Adrenal gland (tissue), 12 donors: ENCODE measurements around the gene ZBTB7C. TPM values are rescaled to one million over a fixed set of nuclear protein-coding genes. Genes with fewer than 3 reads are reported as not detected.

Source experiments
- DNase-seq, 7 donors: peaks; one replicate each; pipeline ENCODE4 v3.0.0-alpha.2; 2019 to 2020
- H3K27ac ChIP-seq, 5 donors: fragments of 200-600 bp; sonication (generic) in 4 of 5; 1 replicate in 3 of 5; 2 replicates in 2 of 5; pipeline versions ENCODE4 v1.5.1 to v1.8.0; 2016 to 2020; ENCODE audit warnings: mild to moderate bottlenecking in 1 of 5
- H3K27me3 ChIP-seq: fragments of 200-600 bp; 2 replicates; pipeline ENCODE4 v1.8.0; 2021
- H3K36me3 ChIP-seq, 2 donors: fragments of 200-600 bp; replicated peaks in 1 of 2; 1 replicate in 1 of 2; 2 replicates in 1 of 2; pipeline versions ENCODE4 v1.5.1 to v1.8.0; 2018 to 2022
- H3K4me1 ChIP-seq, 2 donors: fragments of 200-600 bp; replicated peaks in 1 of 2; 1 replicate in 1 of 2; 2 replicates in 1 of 2; pipeline versions ENCODE4 v1.5.1 to v1.8.0; 2018 to 2021
- H3K4me3 ChIP-seq, 4 donors: fragments of 200-600 bp; sonication (generic) in 3 of 4; one replicate each; pipeline ENCODE4 v1.5.1; 2016 to 2018
- H3K9me3 ChIP-seq, 3 donors: fragments of 200-600 bp; sonication (generic) in 1 of 3; replicated peaks in 1 of 3; 1 replicate in 2 of 3; 2 replicates in 1 of 3; pipeline versions ENCODE4 v1.5.1 to v1.8.0; 2016 to 2021
- POLR2A ChIP-seq, 2 donors: fragments of 450-650 bp; IDR thresholded peaks; one replicate each; pipeline ENCODE4 v1.6.1; 2017; ENCODE audit warnings: antibody characterized with exemption in 2 of 2, mild to moderate bottlenecking in 2 of 2, moderate library complexity in 1 of 2
- WGBS, 4 donors: extraction: QIAGEN DNeasy Blood & Tissue Kit in 2 of 4; methylation state at CpG; one replicate each; pipeline versions ENCODE4 v1.1.5 to v1.1.7; 2013 to 2017; 5-methylcytosine and 5-hydroxymethylcytosine counted together
- intact Hi-C, 2 donors: fragments of 100-400 bp; cut with DNase I; formaldehyde crosslinking; loops; one replicate each; pipeline versions ENCODE4 v1.14.1 to v1.15.0; 2022 to 2023
- polyA plus RNA-seq, 3 donors: library from polyadenylated mRNA; stranded (reverse); fragments of 200-250 nt in 2 of 3; fragments of 350-450 nt in 1 of 3; fragmentation: Illumina TruSeq in 1 of 3; extraction: RNeasy Lipid Tissue Mini Kit (QIAGEN cat#74804) in 1 of 3; gene quantifications; one replicate each; pipeline ENCODE4 v1.2.3, GENCODE V29; 2013 to 2014
- total RNA-seq, 9 donors: library from RNA; depleted of rRNA in 4 of 9; stranded (reverse); fragments of >200 nt in 4 of 9; fragments of 120-200 nt in 1 of 9; fragmentation: NEBNext Ultra II Directional in 1 of 9; extraction: Animal tissue kit (Norgen Biotek cat#: 25700) in 1 of 9; gene quantifications; one replicate each; pipeline versions ENCODE4 v1.1.0 to v1.2.4, GENCODE V29; 2013 to 2023
- TF ChIP-seq, protein P1 (sequence below), 6 experiments: fragments of 450-650 bp in 4 of 6; fragments of 200-600 bp in 2 of 6; sonication (generic) in 1 of 6; IDR thresholded peaks; 1 replicate in 5 of 6; 2 replicates in 1 of 6; pipeline versions ENCODE4 v1.5.1 to v1.8.0; 2016 to 2021; ENCODE audit warnings: antibody characterized with exemption in 6 of 6, mild to moderate bottlenecking in 2 of 6, moderate library complexity in 1 of 6
- donor health status: healthy with polysubstance abuse.
- donor health status: Bipolar disorder and iron deficiency.
- donor health status: DM: yes; HTN: yes; CAD: no.
- donor health status: DM: no; HTN: no; CAD: no.
- donor health status: DM: no; HTN: no; CAD: no.
- donor health status: DM: yes; HTN: yes; CAD: no.

The ZBTB7C gene
- total and polyA plus RNA-seq, 12 donors: 5.2 to 42.8 (median 26.8) TPM

DNA sequence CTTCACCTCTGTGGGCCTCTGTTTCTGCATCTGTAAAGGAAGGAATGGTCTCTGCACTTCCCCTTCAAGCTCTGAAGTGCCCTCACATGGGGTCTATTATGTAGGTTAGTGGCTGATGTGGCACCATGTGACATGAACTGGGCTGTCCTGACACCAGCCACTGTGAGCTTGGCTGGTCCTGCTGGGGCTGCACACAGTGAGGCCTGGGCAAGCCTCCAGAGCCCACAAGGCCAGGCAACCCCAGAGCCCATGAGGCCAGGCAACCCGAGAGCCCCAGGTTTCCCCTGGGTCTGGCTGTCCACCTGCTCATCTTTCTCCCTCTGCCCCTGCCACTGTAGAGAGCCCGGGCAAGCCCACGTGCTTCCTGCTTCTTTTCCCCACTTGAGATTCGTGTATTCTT is 328.6 kb downstream of the ZBTB7C start:
- Histone ChIP-seq H3K27ac (no peak overlapping the region), H3K36me3 (no peaks in the 10 kb centered on the region), H3K4me3 (no peak overlapping the region), H3K9me3 (no peaks in the 10 kb centered on the region), H3K4me1 (peaks cover 3 to 6% of the 10 kb centered on the region in 2 donors), H3K27me3 (no peaks in the 10 kb centered on the region)
- DNase-seq: peak; percentile 55 to 74 (median 70)
- intact Hi-C loops: no loop called here
- 37 to 74% (median 53%) methylated on average over 4 of the region's 4 CpGs for WGBS, 4 donors
- TF ChIP-seq, protein P1, sequence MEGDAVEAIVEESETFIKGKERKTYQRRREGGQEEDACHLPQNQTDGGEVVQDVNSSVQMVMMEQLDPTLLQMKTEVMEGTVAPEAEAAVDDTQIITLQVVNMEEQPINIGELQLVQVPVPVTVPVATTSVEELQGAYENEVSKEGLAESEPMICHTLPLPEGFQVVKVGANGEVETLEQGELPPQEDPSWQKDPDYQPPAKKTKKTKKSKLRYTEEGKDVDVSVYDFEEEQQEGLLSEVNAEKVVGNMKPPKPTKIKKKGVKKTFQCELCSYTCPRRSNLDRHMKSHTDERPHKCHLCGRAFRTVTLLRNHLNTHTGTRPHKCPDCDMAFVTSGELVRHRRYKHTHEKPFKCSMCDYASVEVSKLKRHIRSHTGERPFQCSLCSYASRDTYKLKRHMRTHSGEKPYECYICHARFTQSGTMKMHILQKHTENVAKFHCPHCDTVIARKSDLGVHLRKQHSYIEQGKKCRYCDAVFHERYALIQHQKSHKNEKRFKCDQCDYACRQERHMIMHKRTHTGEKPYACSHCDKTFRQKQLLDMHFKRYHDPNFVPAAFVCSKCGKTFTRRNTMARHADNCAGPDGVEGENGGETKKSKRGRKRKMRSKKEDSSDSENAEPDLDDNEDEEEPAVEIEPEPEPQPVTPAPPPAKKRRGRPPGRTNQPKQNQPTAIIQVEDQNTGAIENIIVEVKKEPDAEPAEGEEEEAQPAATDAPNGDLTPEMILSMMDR (IDR thresholded peaks at IDR 0.05): no peak
- TF ChIP-seq POLR2A (IDR thresholded peaks at IDR 0.05): no peak

GRCh38 chr18:48079885-48080284 is 329.3 kb downstream of the ZBTB7C start:
- Histone ChIP-seq H3K4me1 (peaks cover 3 to 8% of the 10 kb centered on the region in 2 donors), H3K27me3 (no peaks in the 10 kb centered on the region), H3K9me3 (no peaks in the 10 kb centered on the region), H3K4me3 (no peak overlapping the region), H3K27ac (no peak overlapping the region), H3K36me3 (no peaks in the 10 kb centered on the region)
- no peak for TF ChIP-seq POLR2A (IDR thresholded peaks at IDR 0.05)
- TF ChIP-seq, protein P1 (IDR thresholded peaks at IDR 0.05): no peak
- 90 to 100% (median 93%) methylated on average over 4 to 5 of the region's 5 CpGs for WGBS, 4 donors
- no peak for DNase-seq
- intact Hi-C loops: no loop called here

DNA sequence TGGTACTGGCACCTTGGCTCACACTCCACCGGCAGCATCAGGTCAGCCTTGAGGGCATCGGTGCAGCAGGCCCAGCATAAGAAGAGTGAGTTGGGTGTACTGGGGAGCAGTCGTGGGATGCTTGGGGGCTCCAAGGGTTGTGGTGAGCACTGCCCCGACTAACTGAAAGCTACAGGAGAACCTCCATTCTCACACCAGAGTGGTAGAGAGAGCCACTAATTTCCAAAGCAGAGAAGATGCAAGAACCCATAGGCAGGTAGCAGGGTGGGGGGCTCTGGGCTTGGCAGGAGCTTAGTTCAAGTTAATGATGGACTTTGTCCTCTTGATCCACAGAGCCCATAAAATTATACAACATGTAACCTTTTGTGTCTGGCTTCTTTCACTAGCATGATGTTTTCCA is 330.7 kb downstream of the ZBTB7C start:
- Histone ChIP-seq H3K27me3 (no peaks in the 10 kb centered on the region), H3K27ac (no peak overlapping the region), H3K36me3 (no peaks in the 10 kb centered on the region), H3K4me3 (no peak overlapping the region), H3K9me3 (no peaks in the 10 kb centered on the region), H3K4me1 (peaks cover 16 to 20% of the 10 kb centered on the region in 2 donors)
- DNase-seq: no peak
- 88 to 90% (median 90%) methylated on average over 4 of the region's 4 CpGs for WGBS, 4 donors
- intact Hi-C loops: no loop called here
- TF ChIP-seq POLR2A (IDR thresholded peaks at IDR 0.05): no peak
- TF ChIP-seq, protein P1 (IDR thresholded peaks at IDR 0.05): no peak

DNA sequence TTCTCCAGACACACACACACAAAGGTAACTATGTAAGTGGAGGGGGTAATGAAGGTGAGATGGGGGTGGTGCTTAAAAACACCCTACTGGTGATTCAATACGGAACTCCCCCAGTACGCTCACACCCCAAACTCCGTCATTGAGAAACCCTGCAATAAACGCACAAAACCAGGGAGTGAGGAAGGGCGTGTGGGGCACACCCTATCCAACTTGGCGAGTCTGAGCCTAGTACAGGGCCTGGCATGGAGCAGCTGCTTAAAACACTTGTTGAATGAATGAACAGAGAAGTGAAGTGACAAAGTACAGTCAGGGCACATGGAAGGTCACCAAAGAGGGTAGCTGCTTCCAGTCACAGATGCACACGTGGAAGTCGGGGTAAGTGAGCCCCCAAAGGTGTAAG is 331.9 kb downstream of the ZBTB7C start:
- Histone ChIP-seq H3K4me1 (peaks cover 26 to 32% of the 10 kb centered on the region in 2 donors), H3K27me3 (no peaks in the 10 kb centered on the region), H3K9me3 (no peaks in the 10 kb centered on the region), H3K36me3 (no peaks in the 10 kb centered on the region), H3K4me3 (no peak overlapping the region), H3K27ac (no peak overlapping the region)
- DNase-seq: no peak
- intact Hi-C loops: no loop called here
- 83 to 91% (median 87%) methylated on average over 8 of the region's 8 CpGs for WGBS, 4 donors
- no peak for TF ChIP-seq POLR2A (IDR thresholded peaks at IDR 0.05)
- TF ChIP-seq, protein P1 (IDR thresholded peaks at IDR 0.05): no peak
